GM12872 (cell line): ENCODE data around the gene IFRD2.

Source experiments
- CTCF ChIP-seq: IDR thresholded peaks from 3 replicates; pipeline ENCODE4 v1.5.1; 2011; ENCODE audit warnings: low read depth, mild to moderate bottlenecking, low read length, moderate library complexity; ENCODE audit not compliant: insufficient read depth

IFRD2 gene

GRCh38 chr3:50269460-50269859, 22.8 kb downstream of the IFRD2 start:
- no peak for TF ChIP-seq CTCF

GRCh38 chr3:50268703-50269451, 23.4 kb downstream of the IFRD2 start, which contains the start of gene SEMA3B:
TSS of gene SEMA3B (plus strand) at chr3:50269147. CDS start at chr3:50269241, 94 bp downstream.
- no peak for TF ChIP-seq CTCF

GRCh38 chr3:50268276-50268675, 24.0 kb downstream of the IFRD2 start:
- TF ChIP-seq CTCF, result no peak

GRCh38 chr3:50267280-50267913, 24.8 kb downstream of the IFRD2 start:
- no peak for TF ChIP-seq CTCF

- no peak for TF ChIP-seq CTCF
Measured at GRCh38 chr3:50266836-50267235, 25.4 kb downstream of the IFRD2 start.

GRCh38 chr3:50266017-50266416, 26.2 kb downstream of the IFRD2 start:
- TF ChIP-seq CTCF, result no peak

- TF ChIP-seq CTCF, result no peak
Measured at GRCh38 chr3:50265571-50265970, 26.7 kb downstream of the IFRD2 start.
